GM19023 (cell line): ENCODE data around the gene MED9.
A peak's percentile ranks its signal among the peaks of the same experiment; 100 is the strongest.
"Not testable (repeated sequence)": the region's sequence is repeated elsewhere in the genome, so short reads cannot be mapped to it uniquely, and the experiment has no call there.

Experiments used
- ATAC-seq: cut with Tn5 transposase; IDR thresholded peaks from one replicate; pipeline ENCODE4 v1.9.1; 2021; ENCODE audit warnings: mild to moderate bottlenecking, moderate library complexity; ENCODE audit not compliant: unreplicated experiment

Gene MED9

GRCh38 chr17:17476865-17477467 lies at the start of gene MED9:
MED9 (plus strand) TSS chr17:17477000; CDS start chr17:17477042, 42 bp downstream.
- ATAC-seq, result peak; percentile 92

- no peak for ATAC-seq
These were observed 47.6 kb upstream of the MED9 start for GRCh38 chr17:17429222-17429621.

- ATAC-seq, result not testable (repeated sequence)
These were observed 45.9 kb upstream of the MED9 start for GRCh38 chr17:17430924-17431323.

- ATAC-seq, result no peak
These were observed 45.2 kb upstream of the MED9 start for GRCh38 chr17:17431605-17432004.

GRCh38 chr17:17433000-17433703 lies 43.6 kb upstream of the MED9 start:
- ATAC-seq, result no peak

GRCh38 chr17:17434477-17434876 lies 42.3 kb upstream of the MED9 start:
- ATAC-seq, result no peak

- ATAC-seq, result no peak
These were observed 41.5 kb upstream of the MED9 start for GRCh38 chr17:17435323-17435722.

GRCh38 chr17:17437461-17437860 lies 39.3 kb upstream of the MED9 start:
- ATAC-seq, result no peak

- ATAC-seq, result no peak
These were observed 38.9 kb upstream of the MED9 start for GRCh38 chr17:17437893-17438292.

- no peak for ATAC-seq
These were observed 36.6 kb upstream of the MED9 start for GRCh38 chr17:17440010-17440843.

- ATAC-seq, result no peak
These were observed 35.7 kb upstream of the MED9 start for GRCh38 chr17:17440938-17441675.

- no peak for ATAC-seq
These were observed 33.6 kb upstream of the MED9 start for GRCh38 chr17:17443173-17443572.

- ATAC-seq, result no peak
These were observed 31.4 kb upstream of the MED9 start for GRCh38 chr17:17445296-17445924.

GRCh38 chr17:17445925-17446665 lies 30.7 kb upstream of the MED9 start:
- no peak for ATAC-seq

- ATAC-seq, result no peak
These were observed 30.1 kb upstream of the MED9 start for GRCh38 chr17:17446666-17447155.

- no peak for ATAC-seq
These were observed 29.5 kb upstream of the MED9 start for GRCh38 chr17:17447264-17447663.

- no peak for ATAC-seq
These were observed 28.7 kb upstream of the MED9 start for GRCh38 chr17:17448076-17448475.

GRCh38 chr17:17448723-17449122 lies 28.1 kb upstream of the MED9 start:
- ATAC-seq, result no peak

GRCh38 chr17:17453088-17453487 lies 23.7 kb upstream of the MED9 start:
- ATAC-seq, result no peak

- ATAC-seq, result no peak
These were observed 22.5 kb upstream of the MED9 start for GRCh38 chr17:17454276-17454675.
